ENCODE data around the gene GH1.
A peak's percentile ranks its signal among the peaks of the same experiment; 100 is the strongest.
"Not testable (repeated sequence)": the region's sequence is repeated elsewhere in the genome, so short reads cannot be mapped to it uniquely, and the experiment has no call there.

The GH1 gene

GRCh38 chr17:63869491-63870291 is 48.9 kb downstream of the GH1 start:
- not testable (repeated sequence) for H3K79me2 ChIP-seq (ENCODE audit: control insufficient read depth, low read length); H3K36me3 ChIP-seq (ENCODE audit: control insufficient read depth, low read length); H3F3A ChIP-seq (ENCODE audit: control insufficient read depth, insufficient read depth); H4K20me1 ChIP-seq (ENCODE audit: control insufficient read depth, insufficient read depth, low read depth, low read length); H3K9me3 ChIP-seq (ENCODE audit: control insufficient read depth, insufficient read depth, low read length); H3K27me3 ChIP-seq (ENCODE audit: control insufficient read depth, low read length); H3K27ac ChIP-seq (ENCODE audit: low read depth, low read length); H3K9me2 ChIP-seq (replicated peaks; ENCODE audit: control insufficient read depth, low read length); H3K4me2 ChIP-seq (ENCODE audit: low read length); H3K4me3 ChIP-seq (ENCODE audit: low read length)
- peaks cover 16% of the 10 kb centered on the region for H3K4me1 ChIP-seq (ENCODE audit: control insufficient read depth, low read length)
- peak; percentile 48 for TF ChIP-seq CTCF (IDR thresholded peaks at IDR 0.05; ENCODE audit: low read depth, low read length, poor library complexity, severe bottlenecking)
